OCI-M2 (cell line): ENCODE measurements around the gene UBAC2.

Source experiments
- DNase-seq: peaks from one replicate; lab custom pipeline; 2025; ENCODE audit not compliant: unreplicated experiment; lab: John Stamatoyannopoulos, UW

Gene UBAC2

DNA sequence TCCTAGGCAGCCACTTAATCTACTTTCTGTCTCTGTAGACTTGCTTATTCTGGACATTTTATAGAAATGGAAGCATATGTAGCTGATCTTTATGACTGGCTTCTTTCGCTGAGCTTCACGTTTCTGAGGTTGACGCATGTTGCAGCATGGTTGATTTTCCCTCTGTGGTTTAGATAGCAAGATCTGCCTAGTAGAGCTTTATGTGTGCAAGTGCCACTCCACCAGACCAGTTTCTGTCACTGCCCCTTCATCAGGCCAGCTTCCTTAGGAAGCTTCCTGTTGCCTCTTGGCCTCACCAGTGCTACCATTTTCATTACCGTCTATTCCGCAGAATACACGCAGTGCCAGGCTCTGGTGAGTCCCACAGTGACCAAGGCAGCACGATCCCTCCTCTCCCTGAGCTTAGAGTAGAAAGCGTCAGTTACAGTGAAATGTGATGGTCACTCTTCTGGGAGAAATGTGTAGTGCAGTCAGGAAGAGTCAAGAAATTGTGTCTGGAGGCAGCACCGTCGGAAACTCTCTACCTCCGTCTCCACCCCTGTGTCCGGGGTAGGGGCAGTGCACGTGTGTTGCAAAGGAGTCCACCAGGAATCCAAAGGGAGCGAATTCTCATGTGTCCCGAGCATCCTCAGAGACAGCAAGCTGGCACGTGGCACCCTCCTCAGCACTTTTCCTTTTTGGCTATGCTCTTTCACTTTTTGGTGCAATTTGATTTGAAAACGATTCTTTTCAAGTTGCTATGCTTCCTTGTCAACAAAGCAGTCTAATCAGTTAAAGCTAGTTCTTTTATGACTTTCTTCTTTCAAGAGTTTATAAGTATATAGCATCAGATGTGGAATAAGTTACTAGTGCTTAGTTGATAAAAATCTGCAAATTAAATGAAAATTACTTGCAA, 151.9 kb downstream of the UBAC2 start:
- DNase-seq: no peak

DNA sequence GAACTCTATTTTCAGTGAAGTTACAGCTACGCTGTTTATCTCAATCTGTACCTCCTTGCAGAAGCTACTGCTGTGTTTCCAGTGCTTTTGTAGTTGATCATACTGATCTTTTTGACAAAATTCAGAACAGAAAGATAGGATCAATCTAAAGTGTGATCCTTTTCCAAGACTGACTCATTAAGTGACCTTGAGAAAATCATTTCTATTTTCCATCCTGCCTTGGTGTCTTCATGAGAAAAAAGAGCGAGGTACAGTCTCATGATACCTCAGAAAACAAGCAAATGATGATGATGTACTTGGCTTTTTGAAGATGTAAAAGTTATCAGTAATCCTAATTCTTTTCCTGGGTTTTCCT, 152.6 kb downstream of the UBAC2 start:
- no peak for DNase-seq

GRCh38 chr13:99353836-99354235, 153.2 kb downstream of the UBAC2 start:
- no peak for DNase-seq

- no peak for DNase-seq
These were observed 153.8 kb downstream of the UBAC2 start for GRCh38 chr13:99354371-99354951.

DNA sequence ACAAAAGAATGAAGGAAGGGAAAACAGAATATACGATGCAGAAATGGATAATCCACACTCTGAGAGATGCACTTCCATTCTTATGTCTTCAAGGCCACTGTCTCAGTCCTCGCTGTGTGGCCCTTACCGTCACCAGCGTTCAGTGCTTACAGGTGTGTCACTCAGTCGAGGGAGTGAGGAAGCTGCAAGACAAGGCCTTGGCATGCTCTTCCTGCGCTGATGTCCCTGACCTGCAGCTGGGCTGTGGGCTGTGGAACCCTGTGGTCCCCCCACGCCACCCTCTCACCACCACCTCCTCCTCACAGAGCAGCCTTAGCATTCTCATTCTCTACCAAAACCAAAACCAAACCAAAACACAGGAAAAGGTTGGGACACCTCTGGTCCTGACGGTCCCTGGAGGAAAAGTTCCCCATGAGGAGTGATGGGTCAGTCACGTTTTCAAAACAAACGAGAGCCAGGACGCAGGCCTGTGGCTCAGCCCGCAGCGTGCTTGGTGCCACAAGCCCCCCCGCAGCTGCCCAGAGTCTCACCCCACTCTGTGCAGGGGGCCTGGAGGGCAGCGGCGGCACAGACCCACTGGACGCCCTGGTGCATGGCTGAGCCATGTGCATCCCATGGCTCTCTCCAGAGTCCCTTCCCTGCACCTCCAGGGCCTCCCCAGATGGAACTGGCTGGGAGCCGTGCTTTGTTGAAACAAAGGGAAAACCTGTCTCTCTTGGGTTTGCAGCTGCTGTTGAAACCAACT, 154.8 kb downstream of the UBAC2 start:
- no peak for DNase-seq

DNA sequence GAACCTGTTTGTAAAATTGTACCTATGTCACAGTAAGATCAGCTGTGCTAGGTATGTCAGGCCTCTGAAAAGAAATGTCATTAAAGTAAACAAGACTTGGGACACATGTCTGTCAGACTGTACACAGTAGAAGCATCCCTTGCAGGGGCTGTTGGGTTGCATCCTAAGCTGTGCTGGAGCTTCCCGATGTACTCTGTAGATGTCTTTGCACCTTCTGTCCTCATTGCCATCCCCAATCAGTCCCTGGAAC, 155.3 kb downstream of the UBAC2 start:
- DNase-seq: no peak

- DNase-seq: no peak
These were observed 155.8 kb downstream of the UBAC2 start for GRCh38 chr13:99356262-99357091.

DNA sequence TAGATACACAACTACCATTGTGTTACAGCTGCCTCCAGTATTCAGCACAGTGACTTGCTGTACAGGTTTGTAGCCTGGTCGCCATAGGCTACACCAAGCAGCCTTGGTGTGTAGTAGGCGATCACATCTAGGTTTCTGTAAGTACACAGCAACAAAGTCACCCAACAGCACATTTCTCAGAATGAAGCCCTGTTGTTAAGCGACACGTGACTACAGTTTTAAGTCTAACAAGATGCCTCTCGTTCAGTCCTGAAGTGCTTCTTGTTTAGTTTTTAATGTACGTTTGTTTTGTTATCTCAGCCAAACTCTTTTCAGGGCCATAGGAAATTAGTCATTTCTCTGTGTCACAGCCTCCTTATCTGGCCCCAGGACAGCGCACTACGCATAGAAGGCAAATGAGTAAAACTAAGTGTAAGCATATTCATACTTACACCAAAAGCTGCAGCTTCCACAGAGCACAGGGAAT, 156.5 kb downstream of the UBAC2 start:
- no peak for DNase-seq

DNA sequence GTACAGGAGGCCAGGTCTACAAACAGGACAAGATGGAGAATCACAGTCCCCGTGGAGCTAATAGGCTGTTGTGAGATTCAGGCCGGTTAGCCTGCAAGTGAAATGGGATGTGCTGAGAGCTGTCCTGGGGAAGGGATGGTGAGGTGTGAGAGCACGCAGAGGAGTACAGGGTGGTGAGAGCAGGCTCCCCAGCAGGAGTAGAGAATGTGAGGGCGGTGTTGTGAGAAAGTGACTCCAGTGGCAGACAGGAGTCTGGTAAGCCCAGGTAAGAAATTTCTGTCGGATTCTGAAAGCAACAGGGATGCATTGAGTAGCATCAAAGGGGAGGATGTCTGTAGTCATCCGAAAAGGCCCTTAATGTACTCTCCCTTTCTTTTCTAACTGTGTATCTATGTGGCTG, 157.3 kb downstream of the UBAC2 start:
- no peak for DNase-seq

GRCh38 chr13:99359528-99359927, 158.9 kb downstream of the UBAC2 start:
- DNase-seq: no peak

DNA sequence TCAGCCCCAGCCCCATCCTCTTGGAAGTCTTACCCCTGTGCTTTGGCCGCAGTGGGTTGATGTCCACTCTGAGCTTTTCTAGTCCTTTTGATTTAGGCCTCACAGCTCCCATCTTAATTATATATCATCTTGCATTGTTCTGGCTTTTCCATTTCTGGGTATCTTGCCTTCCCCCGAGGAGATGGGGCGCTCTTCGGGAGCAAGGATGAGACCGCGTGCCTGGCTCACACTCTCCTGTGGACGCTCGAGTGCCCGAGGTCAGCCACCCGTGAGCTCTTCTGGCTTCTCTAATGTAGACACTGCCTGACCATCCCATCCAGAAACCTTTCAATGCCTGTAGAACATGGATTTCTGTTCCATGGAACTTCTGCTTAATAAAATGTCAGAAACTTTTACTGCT, 160.0 kb downstream of the UBAC2 start:
- no peak for DNase-seq

DNA sequence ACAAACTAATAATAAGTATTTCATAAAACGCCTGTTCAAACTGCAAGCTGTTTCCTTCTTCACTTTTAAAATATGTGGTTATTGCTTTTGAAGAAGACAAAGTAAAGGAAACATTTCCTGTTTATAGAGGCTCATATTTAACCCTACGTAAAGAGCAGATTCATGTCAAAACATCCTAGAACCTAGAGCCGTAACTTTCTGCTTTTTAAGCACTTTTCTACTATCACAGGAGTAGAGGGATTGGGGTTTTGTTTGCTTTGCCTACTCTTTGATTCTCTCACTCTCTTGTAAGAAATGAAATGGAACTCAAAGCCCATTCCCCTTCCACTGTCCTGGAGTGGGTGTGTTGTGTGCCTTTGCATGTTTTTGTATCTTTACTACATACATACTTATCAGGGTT, 160.5 kb downstream of the UBAC2 start:
- no peak for DNase-seq

DNA sequence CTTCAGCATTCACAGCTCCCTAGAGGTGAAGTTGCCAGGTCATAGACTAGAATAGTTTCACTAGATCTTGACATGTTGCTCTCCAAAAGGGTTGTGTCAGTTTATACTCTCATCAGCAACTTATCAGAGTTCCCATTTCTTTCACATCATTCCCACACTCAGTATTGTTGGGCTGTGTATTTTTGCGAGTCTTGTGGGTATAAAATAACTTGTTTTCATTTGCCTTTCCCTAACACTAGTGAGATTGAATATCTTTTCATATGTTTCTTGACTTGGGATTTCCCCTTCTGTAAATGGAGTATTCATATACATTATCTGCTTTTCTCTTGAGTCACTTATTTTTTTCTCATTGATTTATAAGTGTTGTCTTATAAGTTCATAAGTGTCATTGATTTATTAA, 161.7 kb downstream of the UBAC2 start:
- no peak for DNase-seq

DNA sequence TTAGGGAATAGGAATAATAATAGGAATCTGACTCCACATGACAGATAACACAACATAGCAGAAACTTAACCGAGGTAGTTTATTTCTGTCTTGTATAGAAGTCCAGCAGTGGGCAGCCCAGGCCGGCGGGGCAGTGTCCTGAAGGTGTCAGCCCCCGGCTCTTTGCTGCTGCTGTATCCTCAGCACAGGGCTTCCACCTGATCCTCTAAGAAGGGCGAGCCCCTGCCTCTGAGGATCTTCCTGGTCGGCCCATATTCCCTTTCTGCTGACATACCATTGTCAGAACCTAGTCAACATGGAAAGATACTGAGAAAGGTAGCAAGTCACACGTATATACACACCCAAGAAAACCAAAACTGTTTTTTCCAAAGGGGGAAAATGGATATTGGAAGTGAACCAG, 162.7 kb downstream of the UBAC2 start:
- DNase-seq: no peak

- DNase-seq: no peak
These were observed 163.3 kb downstream of the UBAC2 start for GRCh38 chr13:99363949-99364348.

DNA sequence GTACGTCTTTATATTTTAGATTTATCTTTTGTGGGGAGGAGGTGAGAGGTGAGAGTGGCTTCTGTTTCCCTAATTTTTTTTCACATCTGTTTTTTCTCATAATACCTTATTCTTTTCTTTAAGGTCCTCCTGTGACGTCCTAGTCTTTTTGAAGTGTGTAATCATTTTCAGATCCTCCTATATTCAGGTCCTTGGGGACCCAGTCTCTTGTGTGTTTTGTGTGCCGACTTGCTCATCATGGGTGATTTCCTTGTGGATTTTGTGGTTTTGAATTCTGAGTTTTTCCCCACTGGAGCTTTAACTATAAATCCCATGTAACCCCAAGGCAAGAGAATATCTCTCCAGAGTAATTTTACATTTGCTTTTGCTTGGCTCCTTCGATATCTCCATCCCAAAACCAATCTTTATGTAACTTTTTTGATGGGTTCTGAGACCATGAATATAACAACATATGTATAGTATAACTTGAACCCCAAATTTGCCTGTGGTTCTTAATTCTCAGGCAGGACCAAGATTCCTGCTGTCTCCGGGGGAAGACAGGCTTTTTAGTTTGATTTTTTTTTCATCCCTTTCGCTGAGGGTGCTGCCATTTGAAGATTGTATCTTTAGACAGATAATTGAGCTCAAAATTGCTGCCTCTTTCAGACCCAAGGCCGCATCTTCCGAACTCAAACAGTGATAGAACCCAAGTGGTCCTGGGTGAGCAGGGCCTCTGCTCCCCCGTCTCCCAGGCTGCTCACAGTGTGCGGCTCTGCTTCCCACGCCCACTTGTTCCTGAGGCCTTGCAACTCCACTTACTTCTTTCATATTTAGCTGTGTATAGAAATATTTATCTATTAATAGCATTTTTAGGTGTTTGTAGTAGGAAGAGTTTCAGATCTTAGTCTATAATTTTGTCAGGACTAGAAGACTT, 165.7 kb downstream of the UBAC2 start:
- DNase-seq: no peak

DNA sequence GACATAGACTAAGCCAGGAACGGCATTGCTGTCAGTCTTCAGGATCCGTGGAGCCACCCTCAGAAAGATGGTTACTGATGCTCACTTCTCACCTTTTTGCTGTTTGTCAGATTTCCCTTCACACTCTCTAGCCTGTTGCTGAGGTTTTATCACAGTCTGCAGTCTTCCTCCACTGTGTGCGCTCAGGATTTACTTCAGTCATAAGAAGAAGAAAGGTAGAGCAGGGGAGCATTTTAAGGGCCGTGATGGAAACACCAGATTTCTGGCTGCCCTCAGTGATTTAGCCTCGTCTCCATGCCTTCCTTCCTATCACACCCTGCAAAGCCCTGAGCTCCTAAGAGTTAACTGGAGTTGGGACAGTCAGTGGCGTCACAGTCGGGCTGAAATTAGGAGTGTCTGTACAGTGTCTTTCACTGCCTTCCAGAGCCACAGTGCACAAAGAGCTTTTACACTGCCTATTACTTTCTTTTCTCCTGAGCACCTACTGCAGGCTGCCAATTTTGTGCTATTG, 166.5 kb downstream of the UBAC2 start:
- DNase-seq: no peak

- no peak for DNase-seq
These were observed 167.2 kb downstream of the UBAC2 start for GRCh38 chr13:99367663-99368448.

DNA sequence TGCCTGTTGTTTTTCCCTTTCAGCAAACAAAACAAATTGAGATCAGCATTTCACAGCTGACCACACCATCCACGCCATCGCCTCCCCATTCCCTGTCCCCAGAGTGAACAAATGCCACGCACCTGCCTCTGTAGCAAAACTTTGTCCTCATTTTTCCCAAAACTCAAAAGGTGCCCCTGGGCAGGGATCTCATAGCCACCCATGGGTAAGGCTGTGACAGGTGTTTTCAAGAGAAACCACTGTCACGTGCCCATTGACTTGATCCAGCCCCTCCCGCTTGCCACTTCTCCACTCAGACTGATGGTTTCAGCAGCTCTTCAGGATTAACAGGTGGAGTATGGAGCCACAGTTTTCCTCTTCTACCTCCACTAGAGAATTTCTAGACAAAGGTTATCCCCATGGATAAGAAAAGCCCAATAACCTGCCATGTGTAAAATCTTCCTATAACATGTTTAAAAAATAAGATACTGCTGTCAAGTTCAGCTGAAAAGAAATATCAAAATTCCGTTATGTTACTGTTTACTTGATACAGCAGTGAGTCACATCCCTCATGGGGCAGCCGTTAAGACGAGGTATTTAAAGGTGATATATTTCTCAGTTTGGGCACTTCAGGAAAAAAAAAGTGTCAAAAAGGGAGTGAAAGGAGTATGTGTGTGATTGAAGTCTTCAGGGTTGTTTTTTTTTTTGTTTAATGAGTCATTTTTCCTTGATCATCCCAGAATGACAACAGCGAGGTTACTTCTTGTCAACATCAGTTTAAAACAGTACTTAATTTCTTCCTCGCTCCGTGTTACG, 170.0 kb downstream of the UBAC2 start:
- no peak for DNase-seq
